GM18858 (cell line): ENCODE measurements around the gene INPP5F.
"Not testable (repeated sequence)": the region's sequence is repeated elsewhere in the genome, so short reads cannot be mapped to it uniquely, and the experiment has no call there.

Experiments
- ATAC-seq: cut with Tn5 transposase; IDR thresholded peaks from one replicate; pipeline ENCODE4 v1.9.1; 2021; ENCODE audit not compliant: unreplicated experiment

Gene INPP5F

GRCh38 chr10:119772334-119772733 lies 46.5 kb downstream of the INPP5F start:
- ATAC-seq: no peak

DNA sequence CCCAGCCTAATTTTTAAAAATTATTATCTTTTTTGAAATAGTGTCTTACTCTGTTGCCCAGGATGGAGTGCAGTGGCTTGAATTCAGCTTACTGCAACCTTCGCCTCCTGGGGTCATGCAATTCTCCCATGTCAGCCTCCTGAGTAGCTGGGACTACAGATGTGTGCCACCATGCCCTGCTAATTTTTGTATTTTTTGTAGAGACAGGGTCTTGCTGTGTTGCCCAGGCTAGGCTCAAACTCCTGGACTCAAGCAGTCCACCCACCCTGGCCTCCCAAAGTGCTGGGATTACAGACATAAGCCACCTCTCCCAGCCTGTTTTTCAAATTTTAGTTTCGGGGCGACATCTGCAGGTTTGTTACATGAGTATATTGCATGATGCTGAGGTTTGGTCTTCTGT lies 47.2 kb downstream of the INPP5F start:
- ATAC-seq: not testable (repeated sequence)

DNA sequence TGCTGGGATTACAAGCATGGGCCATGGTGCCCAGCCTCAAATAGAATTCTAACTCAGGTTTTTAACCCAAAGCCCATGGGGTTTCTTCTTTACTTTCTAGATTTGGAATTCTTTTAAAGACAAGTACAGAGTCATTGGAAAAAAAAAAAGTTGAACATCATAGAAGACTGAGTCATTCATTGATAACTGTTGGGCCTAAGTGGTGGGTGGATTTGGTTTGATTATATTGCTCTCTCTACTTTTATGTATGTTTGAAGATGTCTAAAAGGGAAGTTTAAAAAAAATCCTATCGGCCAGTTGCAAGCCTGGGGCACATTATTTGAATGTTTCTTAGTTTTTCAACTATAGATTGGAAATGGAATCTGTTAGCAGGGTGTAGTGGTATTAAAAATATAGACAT lies 49.7 kb downstream of the INPP5F start:
- no peak for ATAC-seq

DNA sequence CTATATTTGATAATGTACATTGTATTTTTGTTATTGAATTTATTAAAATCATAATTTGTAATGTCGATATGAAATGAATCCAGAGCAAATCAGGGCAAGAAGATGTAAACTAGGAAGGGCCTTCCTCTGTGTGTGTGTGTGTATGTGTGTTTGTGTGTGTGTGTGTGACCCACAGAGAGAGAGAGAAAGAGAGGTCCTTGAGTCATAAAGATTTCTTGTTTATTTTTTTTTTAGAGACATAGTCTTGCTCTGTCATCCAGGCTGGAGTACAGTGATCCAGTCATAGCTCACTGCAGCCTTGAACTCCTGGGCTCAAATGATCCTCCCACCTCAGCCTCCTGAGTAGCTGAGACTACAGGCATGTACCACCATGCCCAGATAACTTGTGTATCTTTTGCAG lies 50.7 kb downstream of the INPP5F start:
- ATAC-seq: no peak

GRCh38 chr10:119777686-119778085 lies 51.8 kb downstream of the INPP5F start:
- no peak for ATAC-seq

GRCh38 chr10:119778776-119779445 lies 53.1 kb downstream of the INPP5F start:
- no peak for ATAC-seq

DNA sequence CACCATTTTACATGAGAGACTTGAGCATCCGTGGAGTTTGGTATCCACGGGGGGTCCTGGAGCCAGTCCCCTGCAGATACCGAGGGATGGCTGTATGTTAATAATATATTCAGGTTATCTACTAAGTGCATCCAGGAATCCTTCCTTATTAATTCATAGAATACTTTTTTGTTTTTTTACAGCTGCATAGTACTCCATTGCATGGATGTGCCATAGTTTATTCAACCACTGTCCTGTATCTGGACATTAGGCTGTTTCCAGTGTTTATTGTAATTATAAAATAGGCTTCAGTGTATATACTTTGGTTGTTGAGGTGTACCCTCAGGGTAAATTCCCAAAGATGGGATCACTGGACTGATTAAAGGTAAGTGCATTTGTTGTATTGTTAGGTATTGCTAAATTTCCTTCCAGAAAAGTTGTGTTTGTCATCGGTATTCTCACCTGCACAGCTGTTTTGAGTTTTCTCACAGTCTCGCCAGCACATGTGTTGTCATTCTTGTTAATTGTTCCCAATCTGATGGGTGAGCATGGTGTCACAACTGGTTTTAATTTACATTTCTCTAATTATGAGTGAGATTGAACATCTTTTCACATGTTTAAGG lies 55.1 kb downstream of the INPP5F start:
- ATAC-seq: no peak

GRCh38 chr10:119781498-119781897 lies 55.6 kb downstream of the INPP5F start:
- ATAC-seq: no peak

GRCh38 chr10:119782981-119783664 lies 57.3 kb downstream of the INPP5F start:
- no peak for ATAC-seq

DNA sequence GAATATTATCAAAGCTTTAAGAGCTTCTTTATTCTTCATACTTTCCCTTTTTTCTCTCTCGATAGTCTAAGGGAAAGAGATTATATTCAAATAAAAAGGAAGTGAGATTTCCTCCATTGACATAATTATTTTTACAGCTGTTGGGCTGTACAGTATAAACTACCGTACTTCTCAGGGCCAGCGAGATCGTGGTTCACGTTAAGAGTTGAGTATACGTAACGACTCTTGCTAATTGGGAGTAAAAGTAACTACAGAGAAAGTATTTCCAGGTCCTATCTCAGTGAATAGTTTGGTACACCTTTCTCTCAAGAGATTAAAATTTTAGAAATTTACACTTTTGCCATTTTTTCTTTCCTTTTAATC lies 57.8 kb downstream of the INPP5F start:
- no peak for ATAC-seq

- ATAC-seq: no peak
These were observed 58.7 kb downstream of the INPP5F start for GRCh38 chr10:119784340-119785067.

DNA sequence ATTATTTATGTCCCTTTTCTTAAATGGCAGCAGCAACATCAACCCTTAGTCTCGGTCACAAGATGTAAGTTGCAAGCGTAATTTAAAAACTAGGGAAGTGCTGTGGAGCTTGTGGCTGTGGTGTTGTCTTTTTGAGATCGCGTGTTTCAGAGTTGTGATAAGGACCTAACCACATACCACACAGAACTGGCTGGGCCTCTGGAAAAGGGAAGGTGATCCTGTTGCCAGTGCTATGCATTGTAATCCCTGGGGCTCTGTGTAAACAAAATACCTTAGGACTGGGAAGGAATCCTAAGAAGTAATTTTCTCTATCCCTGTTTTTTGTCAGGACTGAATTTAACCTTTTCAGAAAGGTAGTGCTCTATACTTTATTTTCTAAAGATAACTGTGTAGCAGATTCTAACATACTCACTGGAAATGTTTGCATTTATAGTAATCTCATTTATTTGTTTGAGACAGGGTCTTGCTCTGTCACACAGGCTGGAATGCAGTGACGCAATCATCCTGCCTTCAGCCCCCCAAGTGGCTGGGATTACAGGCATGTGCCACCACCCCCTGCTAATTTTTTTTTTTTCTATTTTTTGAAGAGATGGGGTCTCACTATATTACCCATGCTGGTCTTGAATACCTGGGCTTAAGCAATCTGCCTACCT lies 60.4 kb downstream of the INPP5F start:
- ATAC-seq: no peak

GRCh38 chr10:119795101-119795500 lies 69.3 kb downstream of the INPP5F start:
- ATAC-seq: not testable (repeated sequence)

GRCh38 chr10:119796039-119796438 lies 70.2 kb downstream of the INPP5F start:
- no peak for ATAC-seq

DNA sequence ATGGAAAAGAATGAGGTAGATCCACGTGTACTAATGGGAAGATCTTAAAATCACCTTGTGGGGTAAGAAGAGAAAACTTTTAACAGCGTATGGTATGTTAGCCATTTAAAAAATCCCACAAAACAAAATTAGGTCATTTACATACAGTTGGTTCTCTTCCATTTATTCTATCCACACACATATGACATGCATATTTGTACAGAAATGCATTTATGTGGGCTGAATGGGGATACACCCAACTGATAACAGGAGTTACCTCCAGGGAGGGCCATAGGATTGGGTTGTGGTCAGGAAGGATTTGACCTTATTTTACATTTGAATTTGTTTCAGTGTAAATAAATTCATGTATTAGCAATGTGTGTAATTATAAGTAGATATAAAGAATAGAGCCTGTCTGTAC lies 75.3 kb downstream of the INPP5F start:
- ATAC-seq: no peak

GRCh38 chr10:119801998-119802538 lies 76.2 kb downstream of the INPP5F start:
- no peak for ATAC-seq

- no peak for ATAC-seq
These were observed 77.4 kb downstream of the INPP5F start for GRCh38 chr10:119803264-119803663.

DNA sequence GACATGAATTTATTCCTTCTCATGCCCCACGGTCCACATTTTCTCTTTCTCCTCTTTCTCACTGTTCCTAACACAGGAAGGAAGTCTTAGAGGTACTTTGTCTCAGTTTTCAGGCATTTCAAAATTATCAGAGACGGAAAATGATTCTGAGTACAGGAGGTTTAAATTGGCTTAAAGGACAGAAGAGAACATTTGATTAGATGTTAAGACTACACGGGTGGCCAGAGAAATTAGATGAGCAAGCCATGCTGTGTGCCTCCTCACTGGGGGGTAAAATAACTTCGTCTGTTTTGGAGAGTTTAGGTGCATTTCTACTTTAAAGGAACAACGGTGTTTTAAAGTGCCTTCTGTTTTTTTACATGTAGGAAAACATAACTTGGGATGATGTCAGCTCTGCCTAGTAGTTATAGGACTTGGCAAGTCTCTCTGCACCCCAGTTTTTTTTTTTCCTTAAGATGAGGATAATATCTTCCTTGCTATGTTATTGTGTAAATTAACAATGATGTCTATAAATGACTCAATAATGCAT lies 79.9 kb downstream of the INPP5F start:
- no peak for ATAC-seq

DNA sequence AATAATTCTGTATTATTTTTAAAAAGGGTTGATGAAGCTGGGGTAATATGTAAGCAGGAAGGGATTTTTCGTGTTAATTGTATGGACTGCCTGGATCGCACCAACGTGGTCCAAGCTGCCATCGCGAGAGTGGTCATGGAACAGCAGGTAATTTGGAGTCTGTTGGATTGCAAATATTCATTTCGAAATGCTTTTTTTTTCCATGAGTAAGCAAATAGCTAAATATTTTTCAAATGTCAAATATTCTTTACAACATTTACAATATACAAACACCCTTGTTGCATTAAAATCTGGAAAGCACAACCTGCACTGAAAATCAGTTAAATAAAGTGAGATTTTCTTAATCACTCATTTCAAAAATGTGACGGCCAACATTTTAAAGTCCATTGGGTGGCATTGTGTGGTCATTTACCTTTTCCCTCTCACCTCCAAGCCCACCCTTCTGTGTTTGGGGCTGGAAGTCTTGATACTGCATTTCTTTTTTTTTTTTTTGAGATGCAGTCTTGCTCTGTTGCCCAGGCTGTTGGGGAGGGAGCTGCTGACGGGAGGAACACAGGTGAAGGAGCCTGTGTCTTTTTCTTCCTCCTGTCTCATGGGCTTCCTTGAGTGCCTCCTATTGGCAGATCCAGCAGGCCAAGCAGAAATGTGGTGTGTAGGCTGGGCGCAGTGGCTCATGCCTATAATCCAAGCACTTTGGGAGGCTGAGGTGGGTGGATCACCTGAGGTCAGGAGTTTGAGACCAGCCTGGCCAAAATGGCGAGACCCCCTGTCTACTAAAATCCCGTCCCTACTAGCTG lies 80.7 kb downstream of the INPP5F start:
- no peak for ATAC-seq
